Measurements from ENCODE around the gene SREBF1. TPM values are rescaled to one million over a fixed set of nuclear protein-coding genes. Genes with fewer than 3 reads are reported as not detected.

SREBF1 gene
- polyA plus RNA-seq, 1 of the 3 experiments (the other 2 are of a cell fraction): 20.4 TPM

GRCh38 chr17:17824119-17824782 is 12.5 kb downstream of the SREBF1 start (continued):
- no peak for TF ChIP-seq ZBTB33 (IDR thresholded peaks at IDR 0.05; ENCODE audit: borderline replicate concordance, low read depth)

GRCh38 chr17:17823433-17824118 is 13.2 kb downstream of the SREBF1 start:
- Histone ChIP-seq H3K27me3 (ENCODE audit: insufficient read depth) (no peaks in the 10 kb centered on the region), H3F3A (replicated peaks; ENCODE audit: insufficient read depth) (peaks cover 8% of the 10 kb centered on the region), H3K9me2 (no peaks in the 10 kb centered on the region), H3K4me3 (ENCODE audit: low read depth in 2 of 2, low read length in 1 of 2) (peak overlapping the region; percentile 49 to 57), H3K9ac (peak overlapping the region; percentile 43), H2AFZ (ENCODE audit: low read depth) (peak overlapping the region; percentile 63; the same call in 1 of the 2 replicates), H3K79me2 (ENCODE audit: insufficient read depth) (no peaks in the 10 kb centered on the region), H3K9me3 (no peaks in the 10 kb centered on the region), H3K36me3 (replicated peaks in 1 of 2; ENCODE audit: control insufficient read depth in 1 of 2, insufficient read depth in 2 of 2, low read length in 1 of 2) (peaks cover 0 to 12% of the 10 kb centered on the region in 2 experiments), H4K20me1 (ENCODE audit: insufficient read depth) (peaks cover 7% of the 10 kb centered on the region; the same call in 1 of the 2 replicates), H3K27ac (ENCODE audit: low read depth in 2 of 2, low read length in 1 of 2) (peak overlapping the region; percentile 40 to 97), H3K4me2 (peak overlapping the region; percentile 87), H3K4me1 (ENCODE audit: control insufficient read depth in 1 of 2, insufficient read depth in 2 of 2, low read depth in 1 of 2, low read length in 1 of 2) (peaks cover 40 to 94% of the 10 kb centered on the region in 2 experiments)
- TF ChIP-seq MAX (IDR thresholded peaks at IDR 0.05; ENCODE audit: low read depth) (0 out of 2 replicates have a peak, but pooled peaks have one; percentile 37), RXRA (IDR thresholded peaks at IDR 0.05; ENCODE audit: borderline replicate concordance, low read depth) (peak; percentile 98), MXI1 (IDR thresholded peaks at IDR 0.05; ENCODE audit: low read depth, low read length) (0 out of 2 replicates have a peak, but pooled peaks have one; percentile 4), POLR2AphosphoS5 (IDR thresholded peaks at IDR 0.05; ENCODE audit: low read depth, low read length) (no peak), EP300 (IDR thresholded peaks at IDR 0.05; ENCODE audit: borderline replicate concordance in 1 of 2, low read depth in 1 of 2, low read length in 1 of 2) (0 out of 4 replicates have a peak, but pooled peaks of 1 of the 2 experiments have one; percentile 18), ELF1 (IDR thresholded peaks at IDR 0.05) (no peak), RCOR1 (IDR thresholded peaks at IDR 0.05; ENCODE audit: low read length) (0 out of 2 replicates have a peak, but pooled peaks have one; percentile 28), TAF1 (IDR thresholded peaks at IDR 0.05; ENCODE audit: borderline replicate concordance, low read depth, low read length) (peak; percentile 6; the same call in 1 of the 2 replicates)
- ChIA-PET CTCF (interaction anchor here (4.8 kb wide), 1 partner anchor 11 kb away, joined by 32 read pairs; no protein-coding TSS in a partner anchor), POLR2A (interaction anchor here (1.2 to 5.9 kb wide), 2 partner anchors 9 to 14 kb away, joined by 5 to 44 read pairs; partner anchors contain the start of gene SREBF1)
- 10% methylated on average over 37 of the region's 69 CpGs for WGBS (ENCODE audit: low lambda C conversion rate)
- DNase-seq: peak; percentile 99

GRCh38 chr17:17822616-17823015 is 14.2 kb downstream of the SREBF1 start:
- Histone ChIP-seq H3K9me2 (no peaks in the 10 kb centered on the region), H4K20me1 (ENCODE audit: insufficient read depth) (peaks cover 7% of the 10 kb centered on the region; the same call in 1 of the 2 replicates), H3K36me3 (replicated peaks in 1 of 2; ENCODE audit: control insufficient read depth in 1 of 2, insufficient read depth in 2 of 2, low read length in 1 of 2) (peaks cover 0 to 17% of the 10 kb centered on the region in 2 experiments), H2AFZ (ENCODE audit: low read depth) (no peak overlapping the region), H3K4me2 (peak overlapping the region; percentile 69; the same call in 1 of the 2 replicates), H3K27ac (ENCODE audit: low read depth in 2 of 2, low read length in 1 of 2) (peak overlapping the region in 1 of 2 experiments; percentile 86; a peak in 2 of 4 replicates), H3F3A (replicated peaks; ENCODE audit: insufficient read depth) (peaks cover 12% of the 10 kb centered on the region), H3K4me1 (ENCODE audit: control insufficient read depth in 1 of 2, insufficient read depth in 2 of 2, low read depth in 1 of 2, low read length in 1 of 2) (peaks cover 40 to 94% of the 10 kb centered on the region in 2 experiments), H3K4me3 (ENCODE audit: low read depth in 2 of 2, low read length in 1 of 2) (peak overlapping the region in 1 of 2 experiments; percentile 49; a peak in 2 of 4 replicates), H3K79me2 (ENCODE audit: insufficient read depth) (no peaks in the 10 kb centered on the region), H3K9ac (no peak overlapping the region), H3K27me3 (ENCODE audit: insufficient read depth) (no peaks in the 10 kb centered on the region), H3K9me3 (no peaks in the 10 kb centered on the region)
- WGBS (ENCODE audit: low lambda C conversion rate): 100% methylated on average over 3 of the region's 3 CpGs
- ChIA-PET POLR2A (interaction anchor here (1.2 to 1.4 kb wide), 2 partner anchors 8 to 14 kb away, joined by 5 to 8 read pairs; partner anchors contain the start of gene SREBF1), CTCF (interaction anchor here (1.1 to 5.6 kb wide), 3 partner anchors 10 to 91 kb away, joined by 3 to 32 read pairs (median 32); no protein-coding TSS in a partner anchor)
- no peak for DNase-seq
- TF ChIP-seq TEAD4 (IDR thresholded peaks at IDR 0.05; ENCODE audit: borderline replicate concordance, insufficient read depth) (no peak), RFX5 (IDR thresholded peaks at IDR 0.05; ENCODE audit: low read length) (no peak), MXI1 (IDR thresholded peaks at IDR 0.05; ENCODE audit: low read depth, low read length) (no peak), EP300 (IDR thresholded peaks at IDR 0.05; ENCODE audit: borderline replicate concordance in 1 of 2, low read depth in 1 of 2, low read length in 1 of 2) (no peak), RAD21 (IDR thresholded peaks at IDR 0.05; ENCODE audit: low read length) (no peak), USF1 (IDR thresholded peaks at IDR 0.05; ENCODE audit: borderline replicate concordance, low read depth) (no peak), FOSL2 (IDR thresholded peaks at IDR 0.05; ENCODE audit: borderline replicate concordance, low read depth) (no peak), MEF2A (IDR thresholded peaks at IDR 0.05; ENCODE audit: borderline replicate concordance, low read depth) (no peak), FOXJ3 (CRISPR knock-in tag; IDR thresholded peaks at IDR 0.05) (no peak), NRF1 (IDR thresholded peaks at IDR 0.05; ENCODE audit: low read depth, low read length) (no peak), TAF1 (IDR thresholded peaks at IDR 0.05; ENCODE audit: borderline replicate concordance, low read depth, low read length) (no peak), PBX3 (IDR thresholded peaks at IDR 0.05) (no peak), CHD2 (IDR thresholded peaks at IDR 0.05; ENCODE audit: low read length, partially characterized antibody) (no peak)
